SK-MEL-5 (cell line): ENCODE results near the gene ANKRD33B. TPM values are rescaled to one million over a fixed set of nuclear protein-coding genes. Genes with fewer than 3 reads are reported as not detected.

Experiments used
- DNase-seq: peaks from one replicate; pipeline ENCODE4 v3.0.0-alpha.2; 2016; ENCODE audit warnings: low read depth, low spot score
- in situ Hi-C: cut with HindIII; loops from 2 replicates; pipeline ENCODE4 v1.10.0; 2016; ENCODE audit warnings: low sequenced_read_pairs, high pct_unique_total_duplicates, low pct_unique_long_range_greater_than_20kb
- total RNA-seq: library from RNA; depleted of rRNA; stranded (reverse); fragments of >200 nt; shearing (Covaris generic); gene quantifications from 2 replicates; pipeline ENCODE4 v1.2.3, GENCODE V29; 2014

The ANKRD33B gene
- total RNA-seq, 1 experiment from 2014 or later: 1.3 TPM

GRCh38 chr5:10583663-10584572 lies 20.0 kb downstream of the ANKRD33B start:
- in situ Hi-C loops: no loop called here
- no peak for DNase-seq

- in situ Hi-C loops: no loop called here
- DNase-seq: no peak
These were observed 21.0 kb downstream of the ANKRD33B start for GRCh38 chr5:10584714-10585517.

- in situ Hi-C loops: no loop called here
- no peak for DNase-seq
These were observed 21.6 kb downstream of the ANKRD33B start for GRCh38 chr5:10585518-10585915.

GRCh38 chr5:10586008-10586407 lies 22.1 kb downstream of the ANKRD33B start:
- no peak for DNase-seq
- in situ Hi-C loops: no loop called here

- no peak for DNase-seq
- in situ Hi-C loops: no loop called here
These were observed 22.7 kb downstream of the ANKRD33B start for GRCh38 chr5:10586555-10586954.

GRCh38 chr5:10588109-10588775 lies 24.4 kb downstream of the ANKRD33B start:
- no peak for DNase-seq
- in situ Hi-C loops: no loop called here

GRCh38 chr5:10588779-10589447 lies 25.0 kb downstream of the ANKRD33B start:
- in situ Hi-C loops: no loop called here
- DNase-seq: no peak

GRCh38 chr5:10590226-10590999 lies 26.5 kb downstream of the ANKRD33B start:
- in situ Hi-C loops: no loop called here
- DNase-seq: peak; percentile 100

- no peak for DNase-seq
- in situ Hi-C loops: no loop called here
These were observed 27.3 kb downstream of the ANKRD33B start for GRCh38 chr5:10591159-10591558.

- in situ Hi-C loops: no loop called here
- no peak for DNase-seq
These were observed 28.1 kb downstream of the ANKRD33B start for GRCh38 chr5:10591966-10592365.

DNA sequence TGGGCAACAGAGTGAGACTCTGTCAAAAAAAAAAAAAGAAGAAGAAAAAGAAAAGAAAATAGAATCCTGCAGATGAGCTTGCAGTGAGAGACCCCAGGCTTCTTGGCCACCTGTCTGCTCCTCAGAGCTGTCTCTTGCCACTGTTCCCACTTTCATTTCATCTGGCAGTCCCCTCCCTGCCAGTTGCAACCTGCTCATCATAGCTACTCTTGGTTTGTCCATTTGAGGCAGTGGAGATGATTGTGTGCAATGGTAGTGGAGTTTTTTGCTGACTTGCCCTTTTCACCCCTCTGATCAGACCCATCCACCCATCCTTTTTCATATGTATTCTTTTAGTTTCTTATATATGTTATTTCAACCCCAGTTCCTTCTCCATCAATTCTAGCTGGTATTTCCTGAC lies 28.7 kb downstream of the ANKRD33B start:
- in situ Hi-C loops: no loop called here
- no peak for DNase-seq

GRCh38 chr5:10593531-10594181 lies 29.8 kb downstream of the ANKRD33B start:
- in situ Hi-C loops: no loop called here
- DNase-seq: no peak

- no peak for DNase-seq
- in situ Hi-C loops: no loop called here
These were observed 30.8 kb downstream of the ANKRD33B start for GRCh38 chr5:10594591-10595210.

GRCh38 chr5:10595293-10595671 lies 31.4 kb downstream of the ANKRD33B start:
- DNase-seq: no peak
- in situ Hi-C loops: no loop called here

DNA sequence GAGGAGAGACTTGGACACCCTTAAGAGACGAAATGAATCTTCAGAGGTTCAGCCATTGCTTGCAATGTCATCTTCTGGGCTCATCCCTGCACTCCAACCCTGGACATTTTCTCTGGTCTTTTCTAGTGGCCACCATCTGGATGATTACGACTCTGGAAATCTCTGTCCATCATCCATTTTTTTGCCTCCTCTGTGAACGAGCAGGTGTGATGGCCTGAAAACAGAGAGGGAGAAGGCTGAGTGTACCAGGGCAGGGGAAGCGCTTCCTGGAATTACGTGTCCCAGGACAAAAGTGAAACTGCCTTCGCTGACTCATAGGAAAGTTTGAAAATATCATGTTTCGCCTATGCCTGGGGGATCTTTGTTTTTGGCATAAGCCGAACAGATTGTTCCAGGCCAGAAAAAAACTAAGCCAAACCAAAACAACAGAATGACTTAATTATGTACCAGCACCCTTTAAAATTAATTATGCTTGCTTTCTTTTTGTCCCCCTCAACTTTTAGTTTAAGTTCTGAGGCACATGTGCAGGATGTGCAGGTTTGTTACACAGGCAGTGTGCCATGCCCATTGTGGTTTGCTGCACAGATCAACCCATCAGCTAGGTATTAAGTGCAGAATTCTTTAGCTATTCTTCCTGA lies 31.9 kb downstream of the ANKRD33B start:
- in situ Hi-C loops: no loop called here
- DNase-seq: peak; percentile 77

- no peak for DNase-seq
- in situ Hi-C loops: no loop called here
These were observed 32.4 kb downstream of the ANKRD33B start for GRCh38 chr5:10596310-10596703.
